CD4-positive, alpha-beta T cell treated with Interleukin-15 for 4 hours (primary cell): Measurements from ENCODE around the gene RAD51B.
A peak's percentile ranks its signal among the peaks of the same experiment; 100 is the strongest.

Experiments
- DNase-seq: peaks from one replicate; pipeline ENCODE4 v3.0.0-alpha.2; 2020; ENCODE audit warnings: low spot score

RAD51B gene

GRCh38 chr14:68386950-68387779 is 567.6 kb downstream of the RAD51B start:
- no peak for DNase-seq

- DNase-seq, result no peak
These were observed 570.4 kb downstream of the RAD51B start for GRCh38 chr14:68389943-68390342.

- no peak for DNase-seq
These were observed 571.2 kb downstream of the RAD51B start for GRCh38 chr14:68390741-68391140.

- no peak for DNase-seq
These were observed 571.9 kb downstream of the RAD51B start for GRCh38 chr14:68391311-68392014.

- DNase-seq, result no peak
These were observed 573.0 kb downstream of the RAD51B start for GRCh38 chr14:68392393-68393141.

GRCh38 chr14:68393259-68393658 is 573.7 kb downstream of the RAD51B start:
- no peak for DNase-seq

GRCh38 chr14:68394118-68394763 is 574.7 kb downstream of the RAD51B start:
- DNase-seq, result no peak

GRCh38 chr14:68394764-68395143 is 575.2 kb downstream of the RAD51B start:
- no peak for DNase-seq

- no peak for DNase-seq
These were observed 576.0 kb downstream of the RAD51B start for GRCh38 chr14:68395604-68396003.

- no peak for DNase-seq
These were observed 576.9 kb downstream of the RAD51B start for GRCh38 chr14:68396461-68396860.

GRCh38 chr14:68397371-68397811 is 577.8 kb downstream of the RAD51B start:
- DNase-seq, result no peak

- no peak for DNase-seq
These were observed 578.2 kb downstream of the RAD51B start for GRCh38 chr14:68397822-68398221.

- no peak for DNase-seq
These were observed 578.8 kb downstream of the RAD51B start for GRCh38 chr14:68398370-68398769.

GRCh38 chr14:68399971-68400370 is 580.4 kb downstream of the RAD51B start:
- DNase-seq, result no peak

- DNase-seq, result no peak
These were observed 581.7 kb downstream of the RAD51B start for GRCh38 chr14:68401317-68401716.

- no peak for DNase-seq
These were observed 582.3 kb downstream of the RAD51B start for GRCh38 chr14:68401855-68402254.

- no peak for DNase-seq
These were observed 583.0 kb downstream of the RAD51B start for GRCh38 chr14:68402525-68403101.

GRCh38 chr14:68403191-68404145 is 583.9 kb downstream of the RAD51B start:
- DNase-seq, result no peak

GRCh38 chr14:68404146-68404527 is 584.6 kb downstream of the RAD51B start:
- no peak for DNase-seq

- peak; percentile 46 for DNase-seq
These were observed 585.1 kb downstream of the RAD51B start for GRCh38 chr14:68404652-68405183.
